K562 (cell line): ENCODE measurements around the gene TBC1D9. TPM values are rescaled to one million over a fixed set of nuclear protein-coding genes. Genes with fewer than 3 reads are reported as not detected.

Source experiments
- ATAC-seq: fragments of 200-7000 bp; cut with Tn5 transposase; 3 replicates; pipeline ENCODE4 v1.9.1; 2020; ENCODE audit warnings: moderate library complexity
- BruUV-seq: library from RNA; stranded (reverse); fragments of 400-500 nt; replicated peaks from 2 replicates; lab custom pipeline; 2021; lab: Mats Ljungman, UMichigan
- CTCF ChIA-PET: fragments of 300-600 bp; formaldehyde crosslinking; extraction: SDS; loops from one replicate; lab custom pipeline; 2021; ENCODE audit warnings: low intra/inter-chr PET ratio; lab: Yijun Ruan, JAX
- POLR2A ChIA-PET: fragments of 300-600, 350-650 bp; sonication (Branson Sonifier 250); formaldehyde crosslinking; extraction: SDS; loops from one replicate; lab custom pipeline; 2021; ENCODE audit warnings: antibody characterized with exemption, inconsistent platforms; lab: Yijun Ruan, JAX
- DNase-seq, 4 experiments: peaks; one replicate each; pipeline versions ENCODE4 v3.0.0 to v3.0.0-alpha.2; 2011 to 2018; ENCODE audit warnings: low spot score in 3 of 4, mixed read lengths in 3 of 4; ENCODE audit errors: extremely low read depth in 1 of 4
- FAIRE-seq: peaks from 2 replicates; lab custom pipeline; 2011; peaks lifted over from hg19 to GRCh38; lab: Jason Lieb, UNC
- H2AFZ ChIP-seq: 2 replicates; pipeline ENCODE4 v1.6.0; 2011; ENCODE audit warnings: low read depth, low read length, control low read depth, inconsistent platforms
- H3K27ac ChIP-seq: fragments of 200-600 bp; 3 replicates; pipeline ENCODE4 v1.8.0; 2011; ENCODE audit warnings: low read depth, mild to moderate bottlenecking, control low read depth, inconsistent platforms, low read length, moderate library complexity, mixed read lengths; ENCODE audit errors: extremely low read depth
- H3K27me3 ChIP-seq, 2 experiments: fragments of 300-600 bp in 1 of 2; 2 replicates in 1 of 2; 3 replicates in 1 of 2; pipeline versions ENCODE4 v1.6.0 to v1.8.0; 2011; ENCODE audit warnings: inconsistent platforms in 2 of 2, low read length in 2 of 2, mild to moderate bottlenecking in 1 of 2, mixed read lengths in 1 of 2, moderate library complexity in 1 of 2; ENCODE audit not compliant: control insufficient read depth in 2 of 2, insufficient read depth in 2 of 2
- H3K36me3 ChIP-seq: fragments of 300-600 bp; 3 replicates; pipeline ENCODE4 v1.8.0; 2011; ENCODE audit warnings: mild to moderate bottlenecking, low read length, inconsistent platforms; ENCODE audit not compliant: control insufficient read depth, insufficient read depth
- H3K4me1 ChIP-seq, 2 experiments: fragments of 200-600 bp in 1 of 2; replicated peaks in 1 of 2; 2 replicates in 1 of 2; 3 replicates in 1 of 2; pipeline versions ENCODE4 v1.5.1 to v1.8.0; 2011; ENCODE audit warnings: inconsistent platforms in 2 of 2, low read length in 2 of 2, mild to moderate bottlenecking in 1 of 2, mixed read lengths in 1 of 2, moderate library complexity in 1 of 2; ENCODE audit not compliant: control insufficient read depth in 2 of 2, insufficient read depth in 2 of 2
- H3K4me2 ChIP-seq: 2 replicates; pipeline ENCODE4 v1.6.1; 2011; ENCODE audit warnings: low read length, control low read depth, inconsistent platforms, mixed read lengths; ENCODE audit not compliant: insufficient read depth
- H3K4me3 ChIP-seq: fragments of 200-600 bp; sonication (generic), shearing (Covaris generic); 2 replicates; pipeline ENCODE4 v1.5.1; 2016; ENCODE audit warnings: control low read depth, inconsistent platforms
- H3K79me2 ChIP-seq: fragments of 200-600 bp; 3 replicates; pipeline ENCODE4 v1.8.0; 2011; ENCODE audit warnings: low read length, inconsistent platforms; ENCODE audit not compliant: control insufficient read depth, insufficient read depth
- H3K9ac ChIP-seq, 2 experiments: 2 replicates each; pipeline versions ENCODE4 v1.6.0 to v1.6.1; 2011; ENCODE audit warnings: low read depth in 2 of 2, low read length in 2 of 2, control low read depth in 1 of 2, inconsistent platforms in 1 of 2, mild to moderate bottlenecking in 1 of 2, mixed read lengths in 1 of 2; ENCODE audit not compliant: insufficient read depth in 1 of 2
- H3K9me1 ChIP-seq: one replicate; pipeline ENCODE4 v1.6.0; 2011; ENCODE audit warnings: inconsistent platforms, mild to moderate bottlenecking, low read length, moderate library complexity; ENCODE audit not compliant: control insufficient read depth, insufficient read depth
- H3K9me3 ChIP-seq: replicated peaks from 2 replicates; pipeline ENCODE4 v1.5.1; 2011; ENCODE audit warnings: low read depth, low read length, inconsistent platforms; ENCODE audit not compliant: control insufficient read depth, insufficient read depth
- H4K20me1 ChIP-seq: replicated peaks from 2 replicates; pipeline ENCODE4 v1.6.1; 2011; ENCODE audit warnings: low read length, inconsistent platforms, mixed read lengths; ENCODE audit not compliant: control insufficient read depth, insufficient read depth
- DNMT1 ChIP-seq: fragments of 450-650 bp; IDR thresholded peaks from 2 replicates; pipeline ENCODE4 v1.6.1; 2016; ENCODE audit warnings: antibody characterized with exemption, mild to moderate bottlenecking
- HOXB6 ChIP-seq: fragments of 250-450 bp; sonication (Bioruptor Pico); IDR thresholded peaks from 2 replicates; pipeline ENCODE4 v1.5.1; 2022; ENCODE audit warnings: mild to moderate bottlenecking, borderline replicate concordance
- MEF2A ChIP-seq: IDR thresholded peaks from 2 replicates; pipeline ENCODE4 v1.6.1; 2011; ENCODE audit warnings: low read depth, mild to moderate bottlenecking, low read length, moderate library complexity; ENCODE audit not compliant: control insufficient read depth
- MXI1 ChIP-seq: IDR thresholded peaks from 2 replicates; pipeline ENCODE4 v1.6.1; 2011; ENCODE audit warnings: low read depth, mild to moderate bottlenecking, improper control_type of control experiment, low read length
- ZFX ChIP-seq: sonication (generic); formaldehyde crosslinking; IDR thresholded peaks from 2 replicates; pipeline ENCODE4 v1.8.0; 2022; ENCODE audit warnings: mild to moderate bottlenecking, missing genetic modification reagents, moderate library complexity
- WGBS: fragments of 100-300 bp; shearing (Covaris generic); methylation state at CpG from one replicate; pipeline ENCODE4 v1.1.6; 2016; ENCODE audit warnings: low coverage, mixed read lengths; ENCODE audit not compliant: insufficient coverage; ENCODE audit errors: missing lambda C conversion rate; 5-methylcytosine and 5-hydroxymethylcytosine counted together
- in situ Hi-C: fragments of 300-500 bp; cut with MboI; formaldehyde crosslinking; loops from 4 replicates; pipeline ENCODE4 v1.15.0; 2018; ENCODE audit warnings: inconsistent platforms, mixed read lengths
- intact Hi-C: fragments of 100-400 bp; cut with micrococcal nuclease; formaldehyde crosslinking; loops from 2 replicates; pipeline ENCODE4 v1.14.2; 2022
- polyA plus RNA-seq, 8 experiments: library from polyadenylated mRNA; depleted of rRNA in 4 of 8; stranded (reverse) in 5 of 8; unstranded in 3 of 8; fragments of >200 nt; fragmentation: Nextera tagmentation in 2 of 8; fragmentation: Illumina TruSeq in 1 of 8; extraction: Ambion mirVana in 2 of 8; extraction: Trizol in 1 of 8; gene quantifications; 2 replicates each; pipeline versions ENCODE4 v1.2.1 to v1.2.3, GENCODE V29; 2011 to 2014; ENCODE audit warnings: inconsistent platforms in 1 of 8, missing spikeins in 1 of 8
- total RNA-seq, 7 experiments: library from RNA; depleted of rRNA in 6 of 7; stranded (reverse); fragments of >200 nt in 6 of 7; fragmentation: Illumina TruSeq in 2 of 7; extraction: Trizol in 2 of 7; gene quantifications; 2 replicates each; pipeline versions ENCODE4 v1.2.1 to v1.2.3, GENCODE V29; 2011 to 2021; ENCODE audit warnings: low replicate concordance in 1 of 7
- TF ChIP-seq, protein P1 (sequence below): fragments of 450-650 bp; formaldehyde crosslinking; IDR thresholded peaks from 2 replicates; pipeline ENCODE4 v1.4.0; 2022; ENCODE audit warnings: missing genetic modification characterization
- TF ChIP-seq, protein P2 (sequence below): fragments of 250-450 bp; sonication (Bioruptor Pico); IDR thresholded peaks from 2 replicates; pipeline ENCODE4 v1.5.0; 2022; ENCODE audit warnings: mild to moderate bottlenecking
- TF ChIP-seq, protein P3 (sequence below): fragments of 250-450 bp; sonication (Bioruptor Pico); IDR thresholded peaks from 2 replicates; pipeline ENCODE4 v1.4.0; 2020

TBC1D9 gene
- total and polyA plus RNA-seq, 9 of the 15 experiments (the other 6 are each of a cell fraction or from before 2014, with no cell fraction given): 0.13 TPM; not detected in 8

DNA sequence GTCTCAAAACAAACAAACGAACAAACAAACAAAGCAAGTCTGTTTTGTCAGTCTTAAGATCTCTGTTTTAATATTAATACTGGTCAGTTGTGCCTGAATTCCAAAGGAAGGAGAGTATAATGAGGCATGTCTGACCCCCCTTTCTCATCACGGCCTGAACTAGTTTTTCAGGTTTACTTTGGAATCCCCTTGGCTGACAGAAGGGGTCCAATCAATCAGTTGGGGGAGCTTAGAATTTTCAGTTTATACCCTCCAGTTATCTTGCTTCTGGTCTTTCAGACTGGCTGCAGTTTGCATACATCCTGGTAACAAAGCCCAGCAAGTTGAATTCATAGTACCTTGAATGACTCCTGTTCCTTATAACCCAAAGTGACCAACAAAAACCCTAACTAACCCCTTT, 41.1 kb downstream of the TBC1D9 start:
- Histone ChIP-seq H4K20me1 (no peaks in the 10 kb centered on the region), H3K79me2 (no peaks in the 10 kb centered on the region), H3K4me2 (no peak overlapping the region), H3K27ac (no peak overlapping the region), H2AFZ (no peak overlapping the region), H3K9me3 (no peaks in the 10 kb centered on the region), H3K9me1 (no peaks in the 10 kb centered on the region), H3K27me3 (no peaks in the 10 kb centered on the region), H3K36me3 (no peaks in the 10 kb centered on the region), H3K4me3 (no peak overlapping the region), H3K9ac (no peak overlapping the region), H3K4me1 (no peaks in the 10 kb centered on the region)
- intact Hi-C loops (no loop called here), in situ Hi-C loops (no loop called here)
- CTCF ChIA-PET: no interaction called here
- no peak for DNase-seq
- POLR2A ChIA-PET: no interaction called here
- ATAC-seq: no peak
- FAIRE-seq: no peak
- TF ChIP-seq, protein P1, sequence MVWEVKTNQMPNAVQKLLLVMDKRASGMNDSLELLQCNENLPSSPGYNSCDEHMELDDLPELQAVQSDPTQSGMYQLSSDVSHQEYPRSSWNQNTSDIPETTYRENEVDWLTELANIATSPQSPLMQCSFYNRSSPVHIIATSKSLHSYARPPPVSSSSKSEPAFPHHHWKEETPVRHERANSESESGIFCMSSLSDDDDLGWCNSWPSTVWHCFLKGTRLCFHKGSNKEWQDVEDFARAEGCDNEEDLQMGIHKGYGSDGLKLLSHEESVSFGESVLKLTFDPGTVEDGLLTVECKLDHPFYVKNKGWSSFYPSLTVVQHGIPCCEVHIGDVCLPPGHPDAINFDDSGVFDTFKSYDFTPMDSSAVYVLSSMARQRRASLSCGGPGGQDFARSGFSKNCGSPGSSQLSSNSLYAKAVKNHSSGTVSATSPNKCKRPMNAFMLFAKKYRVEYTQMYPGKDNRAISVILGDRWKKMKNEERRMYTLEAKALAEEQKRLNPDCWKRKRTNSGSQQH (CRISPR knock-in tag): no peak
- TF ChIP-seq MEF2A: no peak
- TF ChIP-seq ZFX: no peak
- TF ChIP-seq, protein P2, sequence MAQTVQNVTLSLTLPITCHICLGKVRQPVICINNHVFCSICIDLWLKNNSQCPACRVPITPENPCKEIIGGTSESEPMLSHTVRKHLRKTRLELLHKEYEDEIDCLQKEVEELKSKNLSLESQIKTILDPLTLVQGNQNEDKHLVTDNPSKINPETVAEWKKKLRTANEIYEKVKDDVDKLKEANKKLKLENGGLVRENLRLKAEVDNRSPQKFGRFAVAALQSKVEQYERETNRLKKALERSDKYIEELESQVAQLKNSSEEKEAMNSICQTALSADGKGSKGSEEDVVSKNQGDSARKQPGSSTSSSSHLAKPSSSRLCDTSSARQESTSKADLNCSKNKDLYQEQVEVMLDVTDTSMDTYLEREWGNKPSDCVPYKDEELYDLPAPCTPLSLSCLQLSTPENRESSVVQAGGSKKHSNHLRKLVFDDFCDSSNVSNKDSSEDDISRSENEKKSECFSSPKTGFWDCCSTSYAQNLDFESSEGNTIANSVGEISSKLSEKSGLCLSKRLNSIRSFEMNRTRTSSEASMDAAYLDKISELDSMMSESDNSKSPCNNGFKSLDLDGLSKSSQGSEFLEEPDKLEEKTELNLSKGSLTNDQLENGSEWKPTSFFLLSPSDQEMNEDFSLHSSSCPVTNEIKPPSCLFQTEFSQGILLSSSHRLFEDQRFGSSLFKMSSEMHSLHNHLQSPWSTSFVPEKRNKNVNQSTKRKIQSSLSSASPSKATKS (CRISPR knock-in tag): no peak
- TF ChIP-seq HOXB6 (CRISPR knock-in tag): no peak
- TF ChIP-seq, protein P3, sequence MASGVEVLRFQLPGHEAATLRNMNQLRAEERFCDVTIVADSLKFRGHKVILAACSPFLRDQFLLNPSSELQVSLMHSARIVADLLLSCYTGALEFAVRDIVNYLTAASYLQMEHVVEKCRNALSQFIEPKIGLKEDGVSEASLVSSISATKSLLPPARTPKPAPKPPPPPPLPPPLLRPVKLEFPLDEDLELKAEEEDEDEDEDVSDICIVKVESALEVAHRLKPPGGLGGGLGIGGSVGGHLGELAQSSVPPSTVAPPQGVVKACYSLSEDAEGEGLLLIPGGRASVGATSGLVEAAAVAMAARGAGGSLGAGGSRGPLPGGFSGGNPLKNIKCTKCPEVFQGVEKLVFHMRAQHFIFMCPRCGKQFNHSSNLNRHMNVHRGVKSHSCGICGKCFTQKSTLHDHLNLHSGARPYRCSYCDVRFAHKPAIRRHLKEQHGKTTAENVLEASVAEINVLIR: no peak
- no peak for TF ChIP-seq MXI1
- TF ChIP-seq DNMT1: no peak
- no TSS peak for BruUV-seq
- 0% methylated on average over 2 of the region's 2 CpGs for WGBS
